Sigmoid colon (tissue), 7 donors: ENCODE results near the gene CADM3. TPM values are rescaled to one million over a fixed set of nuclear protein-coding genes. Genes with fewer than 3 reads are reported as not detected.

Source experiments
- DNase-seq: peaks from one replicate; pipeline ENCODE4 v3.0.0-alpha.2; 2019
- H3K27ac ChIP-seq, 4 donors: fragments of 200-600 bp; sonication (generic); one replicate each; pipeline ENCODE4 v1.5.1; 2016 to 2019; ENCODE audit warnings: mild to moderate bottlenecking in 1 of 4
- H3K27me3 ChIP-seq, 3 donors: fragments of 200-600 bp; sonication (generic); one replicate each; pipeline ENCODE4 v1.5.1; 2019; ENCODE audit warnings: mild to moderate bottlenecking in 1 of 3
- H3K36me3 ChIP-seq, 4 donors: fragments of 200-600 bp; sonication (generic); one replicate each; pipeline ENCODE4 v1.5.1; 2016 to 2019
- H3K4me1 ChIP-seq, 4 donors: fragments of 200-600 bp; sonication (generic); one replicate each; pipeline ENCODE4 v1.5.1; 2017 to 2019
- H3K4me3 ChIP-seq, 4 donors: fragments of 200-600 bp; sonication (generic); one replicate each; pipeline ENCODE4 v1.5.1; 2017 to 2019; ENCODE audit warnings: mild to moderate bottlenecking in 2 of 4, moderate library complexity in 1 of 4
- H3K9me3 ChIP-seq, 4 donors: fragments of 200-600 bp in 3 of 4; sonication (generic) in 3 of 4; one replicate each; pipeline versions ENCODE4 v1.5.1 to v1.6.1; 2013 to 2019
- EP300 ChIP-seq, 4 donors: sonication (generic); formaldehyde crosslinking; IDR thresholded peaks; one replicate each; pipeline ENCODE4 v1.6.1; 2017; ENCODE audit warnings: antibody characterized with exemption in 4 of 4
- POLR2A ChIP-seq, 2 donors: fragments of 450-650 bp; IDR thresholded peaks; one replicate each; pipeline ENCODE4 v1.6.1; 2016; ENCODE audit warnings: antibody characterized with exemption in 2 of 2, mild to moderate bottlenecking in 2 of 2, moderate library complexity in 2 of 2
- POLR2AphosphoS5 ChIP-seq, 4 donors: sonication (generic); formaldehyde crosslinking; IDR thresholded peaks; one replicate each; pipeline ENCODE4 v1.6.1; 2017; ENCODE audit warnings: antibody characterized with exemption in 4 of 4
- WGBS, 2 donors: extraction: QIAGEN DNeasy Blood & Tissue Kit; methylation state at CpG; one replicate each; pipeline ENCODE4 v1.1.7; 2013; 5-methylcytosine and 5-hydroxymethylcytosine counted together
- intact Hi-C: fragments of 100-400 bp; cut with DNase I; formaldehyde crosslinking; loops from one replicate; pipeline ENCODE4 v1.15.1; 2023
- polyA plus RNA-seq, 3 donors: library from polyadenylated mRNA; stranded (reverse); fragments of 200-250 nt; gene quantifications; one replicate each; pipeline ENCODE4 v1.2.3, GENCODE V29; 2013
- total RNA-seq, 4 donors: library from RNA; depleted of rRNA; stranded (reverse); fragments of >200 nt; gene quantifications; one replicate each; pipeline ENCODE4 v1.1.0, GENCODE V29; 2016
- TF ChIP-seq, protein P1 (sequence below), 4 experiments: fragments of 450-650 bp in 3 of 4; fragments of 200-600 bp in 1 of 4; IDR thresholded peaks; one replicate each; pipeline ENCODE4 v1.5.1; 2016 to 2019; ENCODE audit warnings: antibody characterized with exemption in 4 of 4, mild to moderate bottlenecking in 3 of 4, moderate library complexity in 2 of 4
- donor health status: healthy with polysubstance abuse.
- donor health status: Bipolar disorder and iron deficiency.
- donor health status: healthy.

CADM3 gene
- total and polyA plus RNA-seq, 7 donors = 0.46 to 21.0 (median 10.5) TPM

GRCh38 chr1:159171688-159172501, 480 bp downstream of the CADM3 start:
- Histone ChIP-seq H3K4me1 (peaks cover 0 to 28% (median 16%) of the 10 kb centered on the region in 4 donors), H3K4me3 (peak overlapping the region; percentile 24 to 47 (median 40)), H3K9me3 (no peaks in the 10 kb centered on the region), H3K36me3 (no peaks in the 10 kb centered on the region), H3K27ac (peak overlapping the region in 2 of 4 donors; percentile 26 to 57), H3K27me3 (peaks cover 20 to 55% (median 29%) of the 10 kb centered on the region in 3 donors)
- peak; percentile 61 for DNase-seq
- 3 to 7% methylated on average over 49 of the region's 49 CpGs for WGBS, 2 donors
- TF ChIP-seq POLR2A (IDR thresholded peaks at IDR 0.05) (no peak), EP300 (IDR thresholded peaks at IDR 0.05) (no peak), POLR2AphosphoS5 (IDR thresholded peaks at IDR 0.05) (no peak)
- TF ChIP-seq, protein P1, sequence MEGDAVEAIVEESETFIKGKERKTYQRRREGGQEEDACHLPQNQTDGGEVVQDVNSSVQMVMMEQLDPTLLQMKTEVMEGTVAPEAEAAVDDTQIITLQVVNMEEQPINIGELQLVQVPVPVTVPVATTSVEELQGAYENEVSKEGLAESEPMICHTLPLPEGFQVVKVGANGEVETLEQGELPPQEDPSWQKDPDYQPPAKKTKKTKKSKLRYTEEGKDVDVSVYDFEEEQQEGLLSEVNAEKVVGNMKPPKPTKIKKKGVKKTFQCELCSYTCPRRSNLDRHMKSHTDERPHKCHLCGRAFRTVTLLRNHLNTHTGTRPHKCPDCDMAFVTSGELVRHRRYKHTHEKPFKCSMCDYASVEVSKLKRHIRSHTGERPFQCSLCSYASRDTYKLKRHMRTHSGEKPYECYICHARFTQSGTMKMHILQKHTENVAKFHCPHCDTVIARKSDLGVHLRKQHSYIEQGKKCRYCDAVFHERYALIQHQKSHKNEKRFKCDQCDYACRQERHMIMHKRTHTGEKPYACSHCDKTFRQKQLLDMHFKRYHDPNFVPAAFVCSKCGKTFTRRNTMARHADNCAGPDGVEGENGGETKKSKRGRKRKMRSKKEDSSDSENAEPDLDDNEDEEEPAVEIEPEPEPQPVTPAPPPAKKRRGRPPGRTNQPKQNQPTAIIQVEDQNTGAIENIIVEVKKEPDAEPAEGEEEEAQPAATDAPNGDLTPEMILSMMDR (IDR thresholded peaks at IDR 0.05) = no peak
- intact Hi-C loops = no loop called here

GRCh38 chr1:159172614-159173291, 1.3 kb downstream of the CADM3 start:
- peak overlapping the region in 1 of 4 donors; percentile 36 for H3K27ac ChIP-seq
- H3K27me3 ChIP-seq = peaks cover 20 to 55% (median 29%) of the 10 kb centered on the region in 3 donors
- H3K4me3 ChIP-seq = peak overlapping the region; percentile 24 to 47 (median 40)
- 3 to 5% methylated on average over 17 of the region's 17 CpGs for WGBS, 2 donors
- DNase-seq = peak; percentile 72
- intact Hi-C loops = no loop called here
- peaks cover 0 to 28% (median 16%) of the 10 kb centered on the region in 4 donors for H3K4me1 ChIP-seq
- H3K36me3 ChIP-seq = no peaks in the 10 kb centered on the region
- no peaks in the 10 kb centered on the region for H3K9me3 ChIP-seq
- TF ChIP-seq POLR2AphosphoS5 (IDR thresholded peaks at IDR 0.05) = peak in 1 of 4 donors; percentile 24
- TF ChIP-seq POLR2A (IDR thresholded peaks at IDR 0.05) = no peak
- no peak for TF ChIP-seq EP300 (IDR thresholded peaks at IDR 0.05)

- no peak overlapping the region for H3K27ac ChIP-seq
- WGBS, 2 donors = 33 to 34% methylated on average over 7 of the region's 7 CpGs
- no peaks in the 10 kb centered on the region for H3K9me3 ChIP-seq
- intact Hi-C loops = no loop called here
- no peaks in the 10 kb centered on the region for H3K36me3 ChIP-seq
- no peak for DNase-seq
- peaks cover 0 to 28% (median 16%) of the 10 kb centered on the region in 4 donors for H3K4me1 ChIP-seq
- H3K27me3 ChIP-seq = peaks cover 20 to 54% (median 29%) of the 10 kb centered on the region in 3 donors
- peak overlapping the region in 1 of 4 donors; percentile 38 for H3K4me3 ChIP-seq
- no peak for TF ChIP-seq POLR2AphosphoS5 (IDR thresholded peaks at IDR 0.05)
- no peak for TF ChIP-seq POLR2A (IDR thresholded peaks at IDR 0.05)
- TF ChIP-seq EP300 (IDR thresholded peaks at IDR 0.05) = no peak
- TF ChIP-seq, protein P1 (IDR thresholded peaks at IDR 0.05) = no peak
Observed at GRCh38 chr1:159173320-159173719, 1.9 kb downstream of the CADM3 start.

- DNase-seq = no peak
Observed at GRCh38 chr1:159175571-159175970, 4.2 kb downstream of the CADM3 start.

More at GRCh38 chr1:159175571-159175970, 4.2 kb downstream of the CADM3 start:
- Histone ChIP-seq H3K9me3 (no peaks in the 10 kb centered on the region), H3K4me1 (peaks cover 0 to 28% (median 16%) of the 10 kb centered on the region in 4 donors), H3K36me3 (no peaks in the 10 kb centered on the region), H3K4me3 (no peak overlapping the region), H3K27me3 (peaks cover 20 to 36% (median 27%) of the 10 kb centered on the region in 3 donors), H3K27ac (no peak overlapping the region)
- intact Hi-C loops = no loop called here
- TF ChIP-seq, protein P1 (IDR thresholded peaks at IDR 0.05) = no peak
- TF ChIP-seq EP300 (IDR thresholded peaks at IDR 0.05) = no peak
- no peak for TF ChIP-seq POLR2A (IDR thresholded peaks at IDR 0.05)
- no peak for TF ChIP-seq POLR2AphosphoS5 (IDR thresholded peaks at IDR 0.05)
- WGBS, 2 donors = 57 to 72% methylated on average over 2 of the region's 2 CpGs
